Ectodermal cell (in vitro differentiated cells): ENCODE results near the gene HYKK.
"Not testable (repeated sequence)": the region's sequence is repeated elsewhere in the genome, so short reads cannot be mapped to it uniquely, and the experiment has no call there.

Experiments
- H3K27ac ChIP-seq: 2 replicates; pipeline ENCODE4 v1.7.0; 2013; ENCODE audit warnings: mild to moderate bottlenecking, low read depth, low read length; ENCODE audit not compliant: insufficient read depth, poor library complexity, severe bottlenecking
- H3K27me3 ChIP-seq: 2 replicates; pipeline ENCODE4 v1.7.0; 2013; ENCODE audit warnings: mild to moderate bottlenecking, low read length; ENCODE audit not compliant: insufficient read depth, control insufficient read depth, poor library complexity, severe bottlenecking
- H3K36me3 ChIP-seq: one replicate; pipeline ENCODE4 v1.7.0; 2013; ENCODE audit warnings: low read length; ENCODE audit not compliant: control insufficient read depth, insufficient read depth
- H3K4me1 ChIP-seq: one replicate; pipeline ENCODE4 v1.7.0; 2013; ENCODE audit warnings: low read length; ENCODE audit not compliant: control insufficient read depth, insufficient read depth
- H3K4me3 ChIP-seq: 2 replicates; pipeline ENCODE4 v1.7.0; 2013; ENCODE audit warnings: low read depth, low read length, control low read depth; ENCODE audit not compliant: insufficient read depth
- H3K9me3 ChIP-seq: 2 replicates; pipeline ENCODE4 v1.7.0; 2013; ENCODE audit warnings: mild to moderate bottlenecking, low read length, moderate library complexity; ENCODE audit not compliant: control insufficient read depth
- WGBS, 2 experiments: methylation state at CpG; one replicate each; pipeline ENCODE4 v1.1.7; 2013; ENCODE audit warnings: missing lambda C conversion rate in 2 of 2; 5-methylcytosine and 5-hydroxymethylcytosine counted together

Gene HYKK

GRCh38 chr15:78502641-78503040, 4.7 kb upstream of the HYKK start:
- H3K27ac ChIP-seq: no peak overlapping the region
- no peak overlapping the region for H3K4me3 ChIP-seq
- H3K9me3 ChIP-seq: no peaks in the 10 kb centered on the region
- H3K27me3 ChIP-seq: peaks cover 2% of the 10 kb centered on the region
- 95% methylated on average over 2 of the region's 2 CpGs for WGBS, 2 experiments
- H3K4me1 ChIP-seq: no peaks in the 10 kb centered on the region
- H3K36me3 ChIP-seq: peaks cover 28% of the 10 kb centered on the region

DNA sequence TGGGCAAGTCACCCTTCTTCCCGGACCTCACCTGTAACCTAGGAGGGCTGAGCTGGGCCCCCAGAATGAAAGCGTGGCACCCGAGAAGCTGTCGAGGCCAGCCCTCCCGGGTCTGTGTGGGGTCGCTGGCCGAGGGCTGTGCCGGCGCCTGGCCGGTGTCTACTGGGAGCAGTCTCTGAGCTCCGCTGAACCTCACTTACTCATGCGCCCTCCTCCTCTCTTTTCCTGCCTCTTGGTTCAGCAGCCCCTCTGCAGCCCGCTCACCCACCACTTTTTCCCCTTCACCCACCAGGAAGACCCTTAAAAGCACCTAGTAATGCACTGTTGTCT, 419 bp downstream of the HYKK start:
- 1% methylated on average over 13 of the region's 13 CpGs for WGBS, 2 experiments
- Histone ChIP-seq H3K4me1 (no peaks in the 10 kb centered on the region), H3K4me3 (peak overlapping the region; percentile 62), H3K36me3 (no peaks in the 10 kb centered on the region), H3K27ac (no peak overlapping the region), H3K9me3 (no peaks in the 10 kb centered on the region), H3K27me3 (peaks cover 27% of the 10 kb centered on the region)

DNA sequence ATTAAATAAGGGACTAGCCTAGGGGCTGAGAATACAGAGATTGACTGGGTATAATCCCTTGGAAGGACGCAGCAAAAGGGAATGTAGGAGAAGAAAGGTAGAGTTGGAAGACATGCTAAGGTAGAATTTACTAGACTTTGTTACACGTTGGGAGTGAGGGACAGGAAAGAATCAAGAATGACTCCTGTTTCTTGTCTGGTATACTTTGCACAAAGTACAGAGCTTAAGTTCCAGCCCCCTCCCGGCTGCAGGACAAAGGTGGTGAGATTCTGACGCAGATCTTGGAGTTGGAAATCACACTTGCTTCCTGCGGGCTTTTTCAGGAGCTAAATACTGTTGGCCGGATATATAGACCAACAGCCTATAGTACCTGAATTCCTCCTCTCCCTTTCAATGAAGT, 895 bp downstream of the HYKK start:
- Histone ChIP-seq H3K27me3 (peaks cover 27% of the 10 kb centered on the region), H3K36me3 (no peaks in the 10 kb centered on the region), H3K27ac (no peak overlapping the region), H3K4me1 (no peaks in the 10 kb centered on the region), H3K4me3 (peak overlapping the region; percentile 62), H3K9me3 (no peaks in the 10 kb centered on the region)
- WGBS, 2 experiments: 58 to 60% methylated on average over 5 to 6 of the region's 6 CpGs

- Histone ChIP-seq H3K4me3 (no peak overlapping the region), H3K27ac (no peak overlapping the region), H3K4me1 (no peaks in the 10 kb centered on the region), H3K9me3 (no peaks in the 10 kb centered on the region), H3K36me3 (no peaks in the 10 kb centered on the region), H3K27me3 (peaks cover 27% of the 10 kb centered on the region)
- 89 to 93% methylated on average over 5 to 6 of the region's 6 CpGs for WGBS, 2 experiments
Measured at GRCh38 chr15:78509726-78510312, 2.4 kb downstream of the HYKK start.

DNA sequence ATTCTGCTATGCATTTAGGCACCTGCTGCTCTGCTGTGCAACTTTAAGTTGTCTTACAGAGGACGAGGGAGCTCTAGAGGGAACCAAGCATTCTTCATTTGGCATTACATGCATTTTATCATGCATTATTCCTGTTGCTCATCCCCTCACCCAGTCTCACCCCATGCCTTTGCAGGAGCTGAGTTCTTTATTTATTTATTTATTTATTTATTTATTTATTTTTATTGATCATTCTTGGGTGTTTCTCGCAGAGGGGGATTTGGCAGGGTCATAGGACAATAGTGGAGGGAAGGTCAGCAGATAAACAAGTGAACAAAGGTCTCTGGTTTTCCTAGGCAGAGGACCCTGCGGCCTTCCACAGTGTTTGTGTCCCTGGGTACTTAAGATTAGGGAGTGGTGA, 12.7 kb downstream of the HYKK start:
- H3K4me1 ChIP-seq, H3K27ac ChIP-seq, H3K4me3 ChIP-seq, H3K27me3 ChIP-seq, H3K9me3 ChIP-seq, H3K36me3 ChIP-seq: not testable (repeated sequence)
- whole genome bisulfite sequencing, 2 experiments: 85 to 86% methylated on average over 1 of the region's 3 CpGs

DNA sequence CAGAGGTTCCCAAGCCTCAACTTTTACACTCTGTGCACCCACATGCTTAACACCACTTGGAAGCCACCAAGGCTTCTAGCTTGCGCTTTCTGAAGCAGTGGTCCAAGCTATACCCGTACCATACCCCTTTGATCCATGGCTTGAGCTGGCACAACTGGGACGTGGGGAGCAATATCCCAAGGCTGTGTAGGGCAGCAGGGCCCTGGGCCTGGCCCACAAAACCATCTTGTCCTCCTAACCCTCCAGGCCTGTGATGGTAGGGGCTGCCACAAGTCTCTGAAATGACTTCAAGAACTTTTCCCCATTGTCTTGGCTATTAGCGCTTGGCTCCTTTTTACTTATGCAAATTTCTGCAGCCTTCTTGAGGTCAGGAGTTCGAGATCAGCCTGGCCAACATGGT, 16.9 kb downstream of the HYKK start:
- no peak overlapping the region for H3K4me3 ChIP-seq
- H3K27me3 ChIP-seq: no peaks in the 10 kb centered on the region
- WGBS, 2 experiments: 92 to 93% methylated on average over 5 of the region's 5 CpGs
- H3K36me3 ChIP-seq: no peaks in the 10 kb centered on the region
- peaks cover 3% of the 10 kb centered on the region for H3K9me3 ChIP-seq
- H3K4me1 ChIP-seq: no peaks in the 10 kb centered on the region
- H3K27ac ChIP-seq: no peak overlapping the region

DNA sequence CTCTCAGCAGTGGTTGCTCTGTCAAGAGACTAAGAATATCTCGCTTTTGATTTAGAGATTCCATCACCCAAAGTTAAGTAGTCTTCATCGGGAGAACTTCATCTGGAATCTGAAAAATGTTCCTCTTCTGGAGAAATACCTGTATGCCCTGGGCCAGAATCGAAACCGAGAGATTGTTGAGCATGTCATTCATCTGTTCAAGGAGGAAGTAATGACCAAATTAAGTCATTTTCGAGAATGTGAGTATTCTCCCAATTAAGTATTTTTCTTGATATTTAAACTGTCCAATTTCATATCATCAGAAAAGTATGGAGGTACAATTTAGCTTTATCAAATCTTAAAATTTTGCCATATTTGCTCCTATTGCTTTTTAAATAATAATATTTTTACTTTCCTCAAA, 19.9 kb downstream of the HYKK start:
- Histone ChIP-seq H3K27me3 (no peaks in the 10 kb centered on the region), H3K9me3 (peaks cover 3% of the 10 kb centered on the region), H3K36me3 (no peaks in the 10 kb centered on the region), H3K4me1 (no peaks in the 10 kb centered on the region), H3K4me3 (no peak overlapping the region), H3K27ac (no peak overlapping the region)
- WGBS, 2 experiments: 92 to 99% methylated on average over 4 to 5 of the region's 5 CpGs

GRCh38 chr15:78533331-78533730, 26.0 kb downstream of the HYKK start:
- Histone ChIP-seq H3K4me3 (no peak overlapping the region), H3K36me3 (no peaks in the 10 kb centered on the region), H3K27ac (no peak overlapping the region), H3K27me3 (no peaks in the 10 kb centered on the region), H3K9me3 (no peaks in the 10 kb centered on the region), H3K4me1 (no peaks in the 10 kb centered on the region)
- WGBS, 2 experiments: 63 to 67% methylated on average over 2 of the region's 2 CpGs

GRCh38 chr15:78536134-78536533, 28.8 kb downstream of the HYKK start:
- no peaks in the 10 kb centered on the region for H3K27me3 ChIP-seq
- H3K36me3 ChIP-seq: no peaks in the 10 kb centered on the region
- H3K9me3 ChIP-seq: no peaks in the 10 kb centered on the region
- H3K4me1 ChIP-seq: no peaks in the 10 kb centered on the region
- 100% methylated on average over 1 of the region's 1 CpG; no CpG with 5 or more reads in 1 of the 2 experiments for WGBS, 2 experiments
- no peak overlapping the region for H3K27ac ChIP-seq
- H3K4me3 ChIP-seq: no peak overlapping the region

DNA sequence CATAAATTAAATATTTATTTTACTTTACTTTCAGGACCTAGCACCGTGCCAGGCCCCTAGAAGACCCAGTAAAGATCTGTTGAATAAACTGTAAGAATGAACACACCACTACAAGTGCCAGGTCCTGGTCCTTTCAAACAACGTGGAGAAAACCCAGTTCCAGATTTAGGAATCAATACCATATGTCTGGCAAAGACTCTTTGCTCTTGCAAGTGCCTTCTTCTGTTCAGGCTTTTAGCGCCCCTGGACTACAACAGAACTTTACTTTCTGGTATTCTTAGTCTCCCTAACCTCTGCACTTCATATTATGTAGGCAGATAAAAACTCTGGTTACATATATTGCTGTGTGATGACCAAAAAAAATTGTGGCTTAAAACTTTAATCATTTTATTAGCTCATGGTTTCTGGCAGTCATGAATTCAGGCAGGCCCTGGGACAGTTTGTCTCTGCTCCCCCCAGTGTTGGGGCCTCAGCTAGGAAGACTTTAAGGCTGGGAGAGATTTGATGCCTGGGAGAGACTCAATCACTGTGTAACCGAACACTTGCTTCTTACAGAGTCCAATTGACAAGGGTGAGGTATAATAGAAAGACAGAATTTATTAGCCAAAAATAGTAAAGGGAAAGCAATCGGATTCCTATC, 30.0 kb downstream of the HYKK start:
- no peaks in the 10 kb centered on the region for H3K27me3 ChIP-seq
- no peaks in the 10 kb centered on the region for H3K36me3 ChIP-seq
- H3K4me1 ChIP-seq: peaks cover 10% of the 10 kb centered on the region
- no peaks in the 10 kb centered on the region for H3K9me3 ChIP-seq
- 87 to 90% methylated on average over 4 to 5 of the region's 5 CpGs for WGBS, 2 experiments
- no peak overlapping the region for H3K27ac ChIP-seq
- H3K4me3 ChIP-seq: no peak overlapping the region
